ENCODE measurements around the gene METTL16. TPM values are rescaled to one million over a fixed set of nuclear protein-coding genes. Genes with fewer than 3 reads are reported as not detected.

METTL16 gene
- total RNA-seq, 1 donor from 2014 or later = 17.6 TPM

DNA sequence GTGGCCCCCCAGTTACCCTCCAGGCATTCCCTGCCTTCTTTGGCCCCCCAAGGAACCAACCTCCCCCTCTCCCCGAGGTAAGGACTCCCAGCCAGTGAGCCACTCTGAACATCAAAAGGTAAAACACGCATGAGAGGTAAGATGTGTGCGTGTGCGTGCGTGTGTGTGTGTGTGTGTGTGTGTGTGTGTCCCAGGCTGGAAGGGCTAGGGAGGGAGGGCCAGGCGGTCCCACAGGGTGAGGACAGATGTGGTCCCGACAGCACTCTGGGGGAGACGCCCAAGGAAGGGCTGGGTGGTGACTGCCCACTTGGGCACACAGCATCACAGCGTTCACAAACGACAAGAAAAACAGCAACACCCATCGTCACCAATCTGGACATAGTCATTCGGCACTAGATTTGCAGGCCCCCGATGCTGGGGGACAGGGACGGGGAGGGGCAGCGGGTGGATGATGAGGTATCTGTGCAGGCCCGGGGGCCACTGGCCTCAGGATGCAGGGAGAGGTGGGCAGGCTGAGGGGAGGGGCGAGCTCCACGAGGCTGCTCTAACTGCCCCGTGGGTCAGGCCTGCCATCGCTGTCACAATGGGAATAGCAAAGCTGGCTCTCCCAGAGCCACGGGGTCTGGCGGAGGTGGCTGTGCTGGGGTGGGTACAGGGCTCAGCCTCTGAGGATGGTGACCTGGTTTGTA, 127.1 kb downstream of the METTL16 start:
- H3K36me3 ChIP-seq (ENCODE audit: control insufficient read depth, insufficient read depth, low read length) = peaks cover 21% of the 10 kb centered on the region
- no peaks in the 10 kb centered on the region for H3K27me3 ChIP-seq (ENCODE audit: control insufficient read depth, insufficient read depth, low read length)
- no peak overlapping the region for H3K4me3 ChIP-seq (ENCODE audit: low read depth, low read length)
- TF ChIP-seq, protein P1, sequence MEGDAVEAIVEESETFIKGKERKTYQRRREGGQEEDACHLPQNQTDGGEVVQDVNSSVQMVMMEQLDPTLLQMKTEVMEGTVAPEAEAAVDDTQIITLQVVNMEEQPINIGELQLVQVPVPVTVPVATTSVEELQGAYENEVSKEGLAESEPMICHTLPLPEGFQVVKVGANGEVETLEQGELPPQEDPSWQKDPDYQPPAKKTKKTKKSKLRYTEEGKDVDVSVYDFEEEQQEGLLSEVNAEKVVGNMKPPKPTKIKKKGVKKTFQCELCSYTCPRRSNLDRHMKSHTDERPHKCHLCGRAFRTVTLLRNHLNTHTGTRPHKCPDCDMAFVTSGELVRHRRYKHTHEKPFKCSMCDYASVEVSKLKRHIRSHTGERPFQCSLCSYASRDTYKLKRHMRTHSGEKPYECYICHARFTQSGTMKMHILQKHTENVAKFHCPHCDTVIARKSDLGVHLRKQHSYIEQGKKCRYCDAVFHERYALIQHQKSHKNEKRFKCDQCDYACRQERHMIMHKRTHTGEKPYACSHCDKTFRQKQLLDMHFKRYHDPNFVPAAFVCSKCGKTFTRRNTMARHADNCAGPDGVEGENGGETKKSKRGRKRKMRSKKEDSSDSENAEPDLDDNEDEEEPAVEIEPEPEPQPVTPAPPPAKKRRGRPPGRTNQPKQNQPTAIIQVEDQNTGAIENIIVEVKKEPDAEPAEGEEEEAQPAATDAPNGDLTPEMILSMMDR (IDR thresholded peaks at IDR 0.05; ENCODE audit: insufficient read depth, low read length, severe bottlenecking) = no peak
- FAIRE-seq (no peak), DNase-seq (ENCODE audit: low read depth) (no peak)

GRCh38 chr17:2383628-2384167, 128.0 kb downstream of the METTL16 start:
- no peak overlapping the region for H3K4me3 ChIP-seq (ENCODE audit: low read depth, low read length)
- no peaks in the 10 kb centered on the region for H3K27me3 ChIP-seq (ENCODE audit: control insufficient read depth, insufficient read depth, low read length)
- DNase-seq (ENCODE audit: low read depth) (no peak), FAIRE-seq (no peak)
- peaks cover 22% of the 10 kb centered on the region for H3K36me3 ChIP-seq (ENCODE audit: control insufficient read depth, insufficient read depth, low read length)
- TF ChIP-seq, protein P1 (IDR thresholded peaks at IDR 0.05; ENCODE audit: insufficient read depth, low read length, severe bottlenecking) = no peak

- no peaks in the 10 kb centered on the region for H3K27me3 ChIP-seq (ENCODE audit: control insufficient read depth, insufficient read depth, low read length)
- TF ChIP-seq, protein P1 (IDR thresholded peaks at IDR 0.05; ENCODE audit: insufficient read depth, low read length, severe bottlenecking) = no peak
- H3K36me3 ChIP-seq (ENCODE audit: control insufficient read depth, insufficient read depth, low read length) = peaks cover 18% of the 10 kb centered on the region
- H3K4me3 ChIP-seq (ENCODE audit: low read depth, low read length) = no peak overlapping the region
- DNase-seq (ENCODE audit: low read depth) = no peak
- FAIRE-seq = peak; percentile 75
These were observed 130.6 kb downstream of the METTL16 start for GRCh38 chr17:2380950-2381649.

DNA sequence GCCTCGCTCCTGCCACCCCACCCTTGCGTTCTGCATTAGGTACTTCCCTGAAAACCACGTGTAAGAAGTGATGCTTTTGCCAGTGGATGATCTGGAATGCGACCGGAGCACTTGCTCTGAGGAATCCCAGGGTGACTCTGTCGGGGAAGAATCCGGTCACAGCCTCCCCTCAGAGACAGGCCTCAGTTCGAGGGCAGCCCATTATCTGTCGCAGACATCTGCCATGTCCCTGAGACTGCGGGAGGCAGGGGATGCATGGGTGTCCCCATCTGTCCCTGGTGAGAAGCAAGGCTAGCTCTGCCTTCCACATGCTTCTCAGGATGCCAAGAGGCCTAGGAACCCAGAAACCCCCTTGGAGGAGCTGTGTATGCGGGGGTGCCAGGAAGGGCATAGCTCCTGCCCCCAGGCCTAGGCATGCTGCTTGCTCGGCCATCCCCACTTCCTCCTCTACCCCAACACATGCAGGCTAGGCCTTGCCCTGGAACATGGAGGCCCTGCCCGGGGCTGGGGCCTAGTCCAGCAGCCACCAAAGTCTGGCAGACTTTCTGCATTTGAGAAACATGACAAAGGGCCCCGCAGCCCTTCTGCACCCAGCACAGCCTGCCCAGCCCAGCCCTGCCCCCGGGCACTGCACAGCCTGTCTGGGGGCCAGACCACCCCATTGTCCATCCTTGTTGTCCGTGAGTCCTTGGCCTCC, 131.3 kb downstream of the METTL16 start:
- TF ChIP-seq, protein P1 (IDR thresholded peaks at IDR 0.05; ENCODE audit: insufficient read depth, low read length, severe bottlenecking) = no peak
- Histone ChIP-seq H3K27me3 (ENCODE audit: control insufficient read depth, insufficient read depth, low read length) (no peaks in the 10 kb centered on the region), H3K36me3 (ENCODE audit: control insufficient read depth, insufficient read depth, low read length) (peaks cover 15% of the 10 kb centered on the region), H3K4me3 (ENCODE audit: low read depth, low read length) (no peak overlapping the region)
- FAIRE-seq (no peak), DNase-seq (ENCODE audit: low read depth) (no peak)

DNA sequence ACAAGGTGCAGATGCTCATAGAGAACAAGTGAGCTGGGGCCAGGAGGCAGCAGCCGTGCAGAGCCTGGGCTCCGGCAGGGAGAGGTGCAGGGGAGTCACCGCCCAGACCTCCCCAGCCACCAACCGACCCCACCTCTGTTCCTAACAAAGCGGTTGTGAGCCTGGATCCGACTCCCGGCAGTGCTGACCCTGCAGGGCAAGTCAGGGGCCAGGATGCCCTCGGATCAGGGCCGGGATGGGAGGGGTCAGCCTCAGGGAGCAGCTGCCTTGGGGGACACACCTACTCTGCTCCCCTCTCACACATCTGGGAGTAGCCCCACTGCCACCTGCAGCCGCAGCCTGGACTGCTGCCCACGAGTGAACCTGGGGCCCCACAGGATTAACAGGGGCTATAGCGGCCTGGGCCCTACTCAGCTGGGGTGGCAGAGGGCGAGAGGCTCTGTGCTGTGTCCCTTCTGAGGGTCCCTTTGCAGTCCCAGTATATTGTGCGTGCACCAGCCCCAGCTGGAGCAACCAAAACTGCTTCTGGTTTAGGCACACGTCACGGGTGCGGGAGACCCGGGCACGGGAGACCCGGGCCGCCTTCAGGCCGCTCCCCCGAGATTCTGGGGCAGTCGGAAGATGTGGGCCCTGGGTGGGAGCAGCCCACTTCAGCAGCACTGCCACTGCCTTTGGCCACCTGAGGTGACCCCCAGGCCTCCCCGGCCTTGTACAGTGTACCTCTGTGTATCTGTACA, 132.0 kb downstream of the METTL16 start:
- Histone ChIP-seq H3K4me3 (ENCODE audit: low read depth, low read length) (no peak overlapping the region), H3K36me3 (ENCODE audit: control insufficient read depth, insufficient read depth, low read length) (peaks cover 15% of the 10 kb centered on the region), H3K27me3 (ENCODE audit: control insufficient read depth, insufficient read depth, low read length) (no peaks in the 10 kb centered on the region)
- no peak for DNase-seq (ENCODE audit: low read depth)
- TF ChIP-seq, protein P1 (IDR thresholded peaks at IDR 0.05; ENCODE audit: insufficient read depth, low read length, severe bottlenecking) = no peak
- no peak for FAIRE-seq

Measured in bronchial epithelial cell (primary cell).